VCaP (cell line): Measurements from ENCODE around the gene FAM221B.

Source experiments
- H3K27ac ChIP-seq: fragments of 450-650 bp; 2 replicates; pipeline ENCODE4 v1.5.1; 2017
- CTCF ChIP-seq: fragments of 450-650 bp; conservative IDR thresholded peaks from 2 replicates; pipeline ENCODE4 v1.5.1; 2017; ENCODE audit warnings: mild to moderate bottlenecking, moderate library complexity

Gene FAM221B

GRCh38 chr9:35864695-35865255 lies 36.2 kb upstream of the FAM221B start:
- TF ChIP-seq CTCF, result no peak
- H3K27ac ChIP-seq, result no peak overlapping the region

- no peak overlapping the region for H3K27ac ChIP-seq
- no peak for TF ChIP-seq CTCF
These were observed 35.1 kb upstream of the FAM221B start for GRCh38 chr9:35863583-35863982.

- no peak overlapping the region for H3K27ac ChIP-seq
- TF ChIP-seq CTCF, result no peak
These were observed 33.8 kb upstream of the FAM221B start for GRCh38 chr9:35862328-35862727.

GRCh38 chr9:35861161-35861897 lies 32.8 kb upstream of the FAM221B start:
- no peak overlapping the region for H3K27ac ChIP-seq
- no peak for TF ChIP-seq CTCF

- no peak for TF ChIP-seq CTCF
- no peak overlapping the region for H3K27ac ChIP-seq
These were observed 31.4 kb upstream of the FAM221B start for GRCh38 chr9:35859990-35860339.

GRCh38 chr9:35859310-35859989 lies 30.9 kb upstream of the FAM221B start:
- no peak overlapping the region for H3K27ac ChIP-seq

More at GRCh38 chr9:35859310-35859989, 30.9 kb upstream of the FAM221B start:
- no peak for TF ChIP-seq CTCF
